ENCODE measurements around the gene FTCD.

FTCD gene

DNA sequence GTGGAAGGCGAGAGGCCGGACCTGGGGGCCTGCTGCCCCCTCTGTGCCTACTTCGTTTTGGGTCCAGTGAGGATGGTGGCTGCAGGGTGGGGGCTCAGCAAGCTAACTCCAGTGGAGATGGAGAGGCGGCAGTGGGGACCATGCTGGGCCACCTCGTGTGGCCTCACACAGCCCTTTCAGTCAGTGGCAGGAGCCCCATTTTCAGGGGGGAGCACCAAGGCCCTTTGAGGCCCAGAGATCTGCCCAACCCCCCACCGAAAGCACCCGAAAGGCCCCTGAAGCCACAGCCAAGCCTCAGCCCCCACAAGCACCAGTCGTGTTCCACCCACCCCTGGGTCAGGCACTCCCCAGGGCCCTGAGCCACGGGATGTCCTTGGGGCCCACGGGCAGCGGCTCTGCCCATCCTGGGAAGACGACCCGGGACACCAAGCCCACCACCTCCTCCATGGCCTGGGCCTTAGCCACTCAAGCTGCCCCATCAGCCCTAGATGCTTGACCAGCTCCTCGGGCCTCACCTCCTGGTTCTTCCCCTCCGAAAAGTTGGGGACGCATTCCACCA is 345 bp downstream of the FTCD start:
- no peak for TF ChIP-seq CTCF (IDR thresholded peaks at IDR 0.05; ENCODE audit: control insufficient read depth, insufficient read depth, low read depth, low read length, missing control alignments)
- DNase-seq (ENCODE audit: low read depth): no peak
- H3K4me3 ChIP-seq (ENCODE audit: control insufficient read depth, low read depth, low read length): no peak overlapping the region

DNA sequence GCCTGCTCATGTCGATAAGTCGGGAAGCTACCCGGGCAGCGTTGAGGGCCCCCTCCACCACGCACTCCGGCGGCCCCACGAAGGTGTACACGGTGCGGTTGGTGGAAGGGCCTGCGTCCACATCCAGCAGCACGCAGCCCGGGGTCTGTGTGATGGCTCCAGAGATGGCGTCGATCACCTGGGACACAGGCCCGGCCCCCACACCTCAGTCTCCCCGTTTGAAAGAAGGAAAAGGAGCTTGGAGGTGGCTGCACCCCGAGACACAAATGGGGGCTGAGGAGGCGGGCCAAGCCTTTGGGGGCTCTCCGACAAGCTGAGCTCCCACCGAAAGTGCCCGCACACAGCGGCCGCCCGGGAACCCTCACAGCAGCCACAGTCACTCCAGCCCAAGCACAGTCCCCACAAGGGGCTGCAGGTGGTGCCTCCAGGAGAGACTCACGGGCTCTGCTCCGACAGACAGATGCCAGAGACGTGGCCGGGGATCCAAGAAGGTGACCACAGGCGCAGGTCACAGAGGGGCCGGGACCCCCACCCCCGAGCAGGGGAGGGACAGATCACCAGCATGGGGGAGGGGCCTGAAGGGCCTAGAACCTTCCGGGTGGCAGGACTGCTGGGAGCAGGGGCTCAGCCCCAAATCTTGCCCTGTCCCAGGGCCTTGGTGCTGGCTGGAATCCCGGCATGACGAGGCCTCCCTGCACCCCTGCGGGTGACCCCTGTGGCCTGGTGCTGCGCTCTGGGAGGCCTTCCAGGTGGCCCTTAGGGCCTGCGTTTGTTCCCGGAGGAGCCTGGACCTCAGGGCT is 1.0 kb downstream of the FTCD start:
- no peak for DNase-seq (ENCODE audit: low read depth)
- no peak for TF ChIP-seq CTCF (IDR thresholded peaks at IDR 0.05; ENCODE audit: control insufficient read depth, insufficient read depth, low read depth, low read length, missing control alignments)
- no peak overlapping the region for H3K4me3 ChIP-seq (ENCODE audit: control insufficient read depth, low read depth, low read length)

GRCh38 chr21:46153247-46154154 is 1.9 kb downstream of the FTCD start:
- H3K4me3 ChIP-seq (ENCODE audit: control insufficient read depth, low read depth, low read length): peak overlapping the region; percentile 10
- no peak for DNase-seq (ENCODE audit: low read depth)
- peak; percentile 87 for TF ChIP-seq CTCF (IDR thresholded peaks at IDR 0.05; ENCODE audit: control insufficient read depth, insufficient read depth, low read depth, low read length, missing control alignments)

DNA sequence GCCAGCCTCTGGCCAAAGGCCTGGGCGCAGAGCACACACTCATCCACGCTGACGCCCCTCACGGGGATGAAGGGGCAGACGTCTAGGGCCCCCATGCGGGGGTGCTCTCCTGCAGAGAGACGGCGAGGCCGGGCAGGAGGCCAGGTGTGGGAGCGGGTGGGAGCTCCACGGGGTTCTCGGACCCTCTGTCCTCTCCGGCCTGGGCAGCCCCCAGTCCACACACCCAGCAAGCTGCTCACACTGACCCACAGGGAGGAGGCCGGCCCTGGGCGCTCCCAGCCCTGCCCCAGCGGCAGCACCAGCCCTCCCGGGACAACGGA is 2.5 kb downstream of the FTCD start:
- no peak for TF ChIP-seq CTCF (IDR thresholded peaks at IDR 0.05; ENCODE audit: control insufficient read depth, insufficient read depth, low read depth, low read length, missing control alignments)
- no peak overlapping the region for H3K4me3 ChIP-seq (ENCODE audit: control insufficient read depth, low read depth, low read length)
- no peak for DNase-seq (ENCODE audit: low read depth)

GRCh38 chr21:46151989-46152926 is 3.1 kb downstream of the FTCD start:
- TF ChIP-seq CTCF (IDR thresholded peaks at IDR 0.05; ENCODE audit: control insufficient read depth, insufficient read depth, low read depth, low read length, missing control alignments): no peak
- H3K4me3 ChIP-seq (ENCODE audit: control insufficient read depth, low read depth, low read length): no peak overlapping the region
- no peak for DNase-seq (ENCODE audit: low read depth)
